ENCODE results near the gene SERINC5.

SERINC5 gene

GRCh38 chr5:80093796-80094195 is 162.1 kb downstream of the SERINC5 start:
- no peak for DNase-seq (ENCODE audit: low read depth)

DNA sequence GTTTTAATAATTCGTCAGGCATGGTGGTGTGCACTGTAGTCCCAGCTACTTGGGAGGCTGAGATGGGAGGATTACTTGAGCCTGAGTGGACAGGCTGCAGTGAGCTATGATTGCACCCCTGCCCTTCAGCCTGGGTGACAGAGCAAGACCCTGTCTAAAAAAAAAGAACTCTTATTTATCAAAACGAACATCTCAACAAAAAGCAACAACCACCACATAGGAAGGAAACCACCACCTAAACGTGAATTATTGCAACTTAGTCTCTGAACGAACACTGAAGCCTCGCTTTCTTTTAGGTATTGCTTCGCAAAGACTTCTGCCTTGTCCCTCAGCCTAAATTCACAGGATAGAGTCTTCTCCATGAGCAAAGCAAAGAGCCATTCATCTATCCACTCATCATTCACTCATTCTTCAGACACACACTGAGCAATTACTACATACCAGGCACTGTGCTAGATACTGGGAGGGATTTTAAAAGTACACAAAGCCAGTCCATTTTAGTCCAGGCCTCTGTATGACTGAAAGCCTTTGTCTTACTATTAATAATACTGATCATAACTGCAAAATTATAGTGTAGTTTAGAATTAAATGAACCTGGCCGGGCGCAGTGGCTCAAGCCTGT is 163.3 kb downstream of the SERINC5 start:
- DNase-seq (ENCODE audit: low read depth), result no peak

DNA sequence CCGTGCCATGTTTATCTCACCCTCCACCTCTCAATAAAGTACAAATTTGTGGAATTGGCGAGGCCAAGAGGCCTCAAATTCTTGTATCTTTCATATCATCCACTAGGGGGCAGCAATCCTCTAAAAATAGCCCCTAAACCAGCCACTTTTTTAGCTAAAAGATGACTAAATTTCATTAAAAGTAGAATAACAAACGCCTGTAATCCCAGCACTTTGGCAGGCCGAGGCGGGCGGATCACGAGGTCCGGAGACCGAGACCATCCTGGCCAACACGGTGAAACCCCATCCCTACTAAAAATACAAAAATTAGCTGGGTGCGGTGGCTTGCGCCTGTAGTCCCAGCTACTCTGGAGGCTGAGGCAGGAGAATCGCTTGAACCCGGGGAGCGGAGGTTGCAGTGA is 164.1 kb downstream of the SERINC5 start:
- peak; percentile 22 for DNase-seq (ENCODE audit: low read depth)

DNA sequence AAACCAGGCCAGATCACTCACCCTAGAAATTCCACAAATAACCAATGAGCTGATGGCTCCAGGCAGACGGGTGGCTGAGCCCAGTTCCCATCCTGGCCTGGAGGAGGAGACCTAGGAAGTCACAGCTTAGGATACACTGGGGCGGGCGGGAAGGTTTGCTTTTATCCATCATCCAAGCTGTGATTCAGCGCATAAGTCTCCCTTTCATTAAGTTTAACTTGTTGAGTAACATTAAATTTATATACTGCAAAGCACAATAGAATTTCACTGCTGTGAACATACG is 165.0 kb downstream of the SERINC5 start:
- DNase-seq (ENCODE audit: low read depth), result no peak

GRCh38 chr5:80083101-80083890 is 172.6 kb downstream of the SERINC5 start:
- peak; percentile 9 for DNase-seq (ENCODE audit: low read depth)

- peak; percentile 14 for DNase-seq (ENCODE audit: low read depth)
These were observed 173.1 kb downstream of the SERINC5 start for GRCh38 chr5:80082731-80083100.

DNA sequence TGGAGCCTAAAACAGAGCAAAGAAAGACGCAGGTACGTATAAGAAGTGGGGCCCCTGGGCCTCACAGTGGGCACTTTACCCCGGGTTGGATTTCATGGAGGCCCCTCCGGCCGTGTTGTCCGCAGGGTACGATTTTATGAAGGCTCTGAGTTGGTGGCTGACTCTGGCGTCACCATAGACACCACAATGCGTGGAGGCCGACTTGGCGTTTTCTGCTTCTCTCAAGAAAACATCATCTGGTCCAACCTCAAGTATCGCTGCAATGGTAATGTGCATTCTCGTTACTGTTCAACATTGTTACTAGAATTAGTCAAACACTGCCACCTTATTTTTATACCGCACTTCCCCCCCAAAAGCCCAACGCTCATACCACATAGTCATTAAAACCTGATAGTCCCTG is 173.6 kb downstream of the SERINC5 start:
- no peak for DNase-seq (ENCODE audit: low read depth)

DNA sequence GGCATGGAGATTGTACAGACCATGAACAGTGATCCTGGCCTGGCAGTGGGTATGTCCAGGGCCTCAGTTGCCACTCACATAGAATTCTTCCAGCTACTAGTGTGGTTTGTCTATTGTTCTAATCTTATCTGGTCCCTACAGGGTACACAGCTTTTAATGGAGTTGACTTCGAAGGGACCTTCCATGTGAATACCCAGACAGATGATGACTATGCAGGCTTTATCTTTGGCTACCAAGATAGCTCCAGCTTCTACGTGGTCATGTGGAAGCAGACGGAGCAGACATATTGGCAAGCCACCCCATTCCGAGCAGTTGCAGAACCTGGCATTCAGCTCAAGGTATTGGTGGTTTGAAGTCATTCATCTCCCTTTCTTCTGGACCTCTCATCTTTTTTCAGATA is 176.9 kb downstream of the SERINC5 start:
- no peak for DNase-seq (ENCODE audit: low read depth)

DNA sequence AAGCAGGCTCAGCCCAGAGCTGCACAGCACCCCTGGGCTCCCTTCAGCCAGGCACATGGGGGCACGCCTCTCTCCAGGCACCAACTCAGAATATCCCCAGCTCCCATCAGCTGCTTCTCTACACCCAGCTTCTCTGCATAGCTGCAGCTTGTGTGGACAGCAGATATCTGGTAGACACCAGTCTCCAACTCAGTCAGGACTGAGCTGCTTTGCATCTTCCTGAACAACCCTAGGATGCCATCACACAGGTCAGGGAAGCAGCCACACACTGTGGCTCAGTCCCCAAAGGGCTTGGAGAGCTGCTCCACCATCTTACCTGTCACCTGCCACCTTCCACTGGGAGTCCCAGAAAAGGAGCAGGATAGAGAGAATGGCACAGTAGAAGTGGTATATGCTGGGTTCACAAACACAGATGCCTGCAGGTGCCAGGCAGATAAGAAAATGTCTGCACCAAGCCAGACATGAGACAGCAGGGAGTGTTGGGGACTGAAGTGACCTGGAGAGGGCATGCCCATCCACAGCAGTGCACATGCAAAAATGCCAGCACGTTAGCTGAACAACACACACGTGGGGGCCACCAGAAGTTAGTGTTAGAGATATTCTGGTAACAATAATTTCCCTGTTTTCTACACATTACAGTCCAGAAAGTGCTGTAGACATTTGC is 178.7 kb downstream of the SERINC5 start:
- no peak for DNase-seq (ENCODE audit: low read depth)

GRCh38 chr5:80076131-80077050 is 179.5 kb downstream of the SERINC5 start:
- no peak for DNase-seq (ENCODE audit: low read depth)

- no peak for DNase-seq (ENCODE audit: low read depth)
These were observed 183.5 kb downstream of the SERINC5 start for GRCh38 chr5:80072103-80073073.

DNA sequence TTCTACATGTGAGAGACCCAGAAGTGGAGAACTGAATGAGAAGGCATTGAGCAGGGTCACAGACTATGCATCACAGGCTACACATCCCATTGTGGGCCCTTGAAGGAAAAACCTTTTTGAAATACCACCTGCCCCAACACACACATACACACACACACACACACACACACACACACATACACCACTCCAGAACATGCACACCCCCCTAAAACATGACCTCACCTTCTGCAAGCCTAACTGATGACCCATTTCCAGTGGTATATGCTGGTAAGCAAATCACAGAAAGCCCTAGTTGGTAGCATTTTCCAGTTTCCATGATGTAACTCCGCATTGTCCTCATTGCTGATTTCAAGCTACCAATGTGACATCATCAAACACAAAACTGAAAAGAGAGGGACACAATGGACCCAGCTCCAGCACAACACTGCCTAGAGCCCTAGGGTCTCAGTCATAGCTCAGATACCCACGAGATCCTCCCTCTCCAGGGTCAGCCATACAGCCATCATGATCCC is 184.3 kb downstream of the SERINC5 start:
- DNase-seq (ENCODE audit: low read depth), result no peak

DNA sequence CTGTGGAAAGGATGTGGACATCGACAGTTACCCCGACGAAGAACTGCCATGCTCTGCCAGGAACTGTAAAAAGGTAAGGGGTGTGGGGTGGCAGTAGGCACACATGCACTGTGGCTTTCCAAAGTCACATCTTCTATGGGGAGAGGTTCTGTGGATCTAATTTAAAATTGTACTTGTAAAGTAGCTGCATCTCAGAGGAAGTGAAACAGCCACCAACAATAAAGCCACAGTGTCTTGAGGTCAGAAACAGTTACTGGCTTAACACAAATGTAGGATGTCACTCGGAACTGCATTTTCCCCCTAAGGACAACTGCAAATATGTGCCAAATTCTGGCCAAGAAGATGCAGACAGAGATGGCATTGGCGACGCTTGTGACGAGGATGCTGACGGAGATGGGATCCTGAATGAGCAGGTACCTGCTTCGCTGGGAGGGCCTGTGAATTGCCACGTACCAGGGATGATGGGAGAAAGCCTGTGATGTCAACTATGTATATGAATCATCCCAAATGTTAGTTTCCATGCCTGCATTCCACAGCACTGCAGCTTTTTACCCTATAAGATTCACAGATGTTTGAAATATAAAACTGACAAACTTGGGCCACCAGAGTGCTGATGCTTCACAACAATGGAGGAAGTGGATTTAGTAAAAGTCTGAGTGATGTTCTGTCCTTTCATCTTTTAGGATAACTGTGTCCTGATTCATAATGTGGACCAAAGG is 185.4 kb downstream of the SERINC5 start:
- DNase-seq (ENCODE audit: low read depth), result no peak

DNA sequence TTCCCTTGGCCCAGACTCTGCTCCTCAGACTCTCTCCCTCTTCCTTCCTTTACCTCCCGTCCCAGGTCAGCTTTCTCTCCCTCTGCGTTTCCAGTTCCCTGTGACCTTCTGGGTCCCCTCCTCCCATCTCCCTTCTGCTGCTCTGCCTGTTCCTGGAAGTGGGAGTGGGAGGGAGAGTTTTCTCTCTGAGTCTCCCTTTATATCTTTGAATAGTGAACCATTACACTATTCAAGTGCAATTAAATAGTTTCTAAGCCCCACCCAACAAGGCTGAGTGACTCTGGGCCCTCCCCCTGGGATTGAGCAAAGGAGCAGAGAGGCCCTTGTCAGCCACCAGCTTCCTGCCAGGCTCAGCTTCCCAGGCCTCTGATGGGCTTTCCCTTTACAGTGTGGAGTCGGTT is 185.9 kb downstream of the SERINC5 start:
- no peak for DNase-seq (ENCODE audit: low read depth)

- no peak for DNase-seq (ENCODE audit: low read depth)
These were observed 186.5 kb downstream of the SERINC5 start for GRCh38 chr5:80069251-80069800.

GRCh38 chr5:80068775-80069174 is 187.1 kb downstream of the SERINC5 start:
- no peak for DNase-seq (ENCODE audit: low read depth)

DNA sequence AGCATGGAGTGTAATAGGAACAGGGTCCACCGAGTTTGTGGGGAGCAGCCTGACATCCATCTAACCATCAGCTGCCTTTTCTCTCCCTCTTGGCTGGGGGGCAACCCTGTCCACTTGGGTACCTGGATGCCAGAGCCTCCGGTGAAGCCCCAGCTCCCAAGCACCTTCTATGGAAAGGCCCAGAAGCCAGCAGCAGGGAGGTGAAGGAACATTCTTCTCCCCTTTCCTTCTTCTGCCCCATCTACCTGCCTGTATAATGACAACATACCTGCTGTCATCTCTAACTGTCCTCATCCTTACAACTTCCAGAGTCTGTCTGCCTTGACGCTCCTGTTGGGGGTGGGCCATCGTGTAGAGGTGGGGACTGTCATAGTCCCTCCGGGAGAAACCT is 187.6 kb downstream of the SERINC5 start:
- no peak for DNase-seq (ENCODE audit: low read depth)

DNA sequence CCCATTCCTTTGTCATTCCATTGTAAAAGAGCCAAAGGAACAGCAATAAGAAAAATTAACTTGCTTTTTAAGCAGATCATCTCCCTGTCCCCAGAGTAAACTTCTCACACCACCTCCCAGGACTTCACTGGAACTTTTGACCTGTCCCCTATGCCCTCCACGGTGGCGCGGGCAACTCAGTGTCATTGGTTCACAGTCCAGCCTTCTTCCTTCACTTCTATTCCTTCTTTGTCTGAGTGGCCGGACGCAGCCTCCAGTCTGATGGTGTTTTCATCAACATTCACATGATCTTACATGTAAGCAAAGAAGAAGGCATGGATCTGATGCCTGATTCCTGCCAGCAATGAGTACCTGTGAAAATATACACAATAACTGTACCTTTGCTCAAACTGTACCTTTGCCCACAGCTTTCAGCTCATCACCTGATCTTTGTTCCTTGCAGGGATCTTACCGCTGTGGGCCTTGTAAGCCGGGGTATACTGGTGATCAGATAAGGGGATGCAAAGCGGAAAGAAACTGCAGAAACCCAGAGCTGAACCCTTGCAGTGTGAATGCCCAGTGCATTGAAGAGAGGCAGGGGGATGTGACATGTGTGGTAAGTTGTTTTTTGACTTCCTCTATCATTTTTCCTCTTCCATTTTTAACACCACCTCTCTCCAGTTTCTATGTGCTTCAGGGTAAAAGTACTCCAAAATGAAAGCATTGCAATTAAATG is 188.2 kb downstream of the SERINC5 start:
- no peak for DNase-seq (ENCODE audit: low read depth)

GRCh38 chr5:80067016-80067415 is 188.8 kb downstream of the SERINC5 start:
- no peak for DNase-seq (ENCODE audit: low read depth)
